ENCODE measurements around the gene CCNA2.

- TF ChIP-seq, protein P1, sequence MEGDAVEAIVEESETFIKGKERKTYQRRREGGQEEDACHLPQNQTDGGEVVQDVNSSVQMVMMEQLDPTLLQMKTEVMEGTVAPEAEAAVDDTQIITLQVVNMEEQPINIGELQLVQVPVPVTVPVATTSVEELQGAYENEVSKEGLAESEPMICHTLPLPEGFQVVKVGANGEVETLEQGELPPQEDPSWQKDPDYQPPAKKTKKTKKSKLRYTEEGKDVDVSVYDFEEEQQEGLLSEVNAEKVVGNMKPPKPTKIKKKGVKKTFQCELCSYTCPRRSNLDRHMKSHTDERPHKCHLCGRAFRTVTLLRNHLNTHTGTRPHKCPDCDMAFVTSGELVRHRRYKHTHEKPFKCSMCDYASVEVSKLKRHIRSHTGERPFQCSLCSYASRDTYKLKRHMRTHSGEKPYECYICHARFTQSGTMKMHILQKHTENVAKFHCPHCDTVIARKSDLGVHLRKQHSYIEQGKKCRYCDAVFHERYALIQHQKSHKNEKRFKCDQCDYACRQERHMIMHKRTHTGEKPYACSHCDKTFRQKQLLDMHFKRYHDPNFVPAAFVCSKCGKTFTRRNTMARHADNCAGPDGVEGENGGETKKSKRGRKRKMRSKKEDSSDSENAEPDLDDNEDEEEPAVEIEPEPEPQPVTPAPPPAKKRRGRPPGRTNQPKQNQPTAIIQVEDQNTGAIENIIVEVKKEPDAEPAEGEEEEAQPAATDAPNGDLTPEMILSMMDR (IDR thresholded peaks at IDR 0.05): no peak
- no peak for TF ChIP-seq POLR2A (IDR thresholded peaks at IDR 0.05)
These were observed 1.3 kb upstream of the CCNA2 start for GRCh38 chr4:121824950-121825349.
